Nephron progenitor cell (in vitro differentiated cells): ENCODE measurements around the gene OR1C1.
"Not testable (repeated sequence)": the region's sequence is repeated elsewhere in the genome, so short reads cannot be mapped to it uniquely, and the experiment has no call there.

Experiments
- DNase-seq: peaks from one replicate; pipeline ENCODE4 v3.0.0; 2021
- H3K27ac Mint-ChIP-seq: 2 replicates; pipeline ENCODE4 v1.8.0; 2021; ENCODE audit warnings: mild to moderate bottlenecking, moderate library complexity, mixed read lengths
- H3K27me3 Mint-ChIP-seq: 2 replicates; pipeline ENCODE4 v1.8.0; 2021; ENCODE audit warnings: mild to moderate bottlenecking, low read depth, mixed read lengths; ENCODE audit not compliant: poor library complexity
- H3K36me3 Mint-ChIP-seq: 2 replicates; pipeline ENCODE4 v1.8.0; 2021; ENCODE audit warnings: low read depth, mixed read lengths
- H3K4me1 Mint-ChIP-seq: 2 replicates; pipeline ENCODE4 v1.8.0; 2021; ENCODE audit warnings: mixed read lengths
- H3K4me3 Mint-ChIP-seq: 2 replicates; pipeline ENCODE4 v1.8.0; 2021; ENCODE audit warnings: mild to moderate bottlenecking, moderate library complexity, mixed read lengths
- H3K9me3 Mint-ChIP-seq: 2 replicates; pipeline ENCODE4 v1.8.0; 2021; ENCODE audit warnings: mild to moderate bottlenecking, moderate library complexity, mixed read lengths
- CTCF ChIP-seq: fragments of 200-600 bp; sonication (generic); IDR thresholded peaks from 2 replicates; pipeline ENCODE4 v1.5.0; 2021; ENCODE audit warnings: antibody characterized with exemption

Gene OR1C1

DNA sequence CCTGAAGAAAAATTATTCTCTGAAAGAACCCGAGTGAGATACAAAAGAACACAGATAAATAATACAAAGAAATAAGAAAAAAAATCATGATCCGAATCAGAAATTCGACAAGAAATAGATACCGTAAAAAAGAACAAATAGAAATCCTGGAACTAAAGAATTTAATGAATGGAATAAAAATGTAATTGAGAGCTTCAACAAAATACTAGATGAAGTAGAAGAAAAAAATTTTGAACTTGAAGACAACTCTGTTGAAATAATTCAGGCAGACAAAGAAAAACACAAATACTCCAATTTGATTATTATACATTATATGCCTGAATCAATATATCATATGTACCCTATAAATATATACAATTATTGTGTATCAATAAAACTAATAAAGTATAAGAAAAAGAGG, 39.1 kb downstream of the OR1C1 start:
- no peak for TF ChIP-seq CTCF
- Mint-ChIP-seq H3K27ac (no peak overlapping the region), H3K27me3 (peaks cover 6% of the 10 kb centered on the region), H3K4me1 (no peaks in the 10 kb centered on the region), H3K4me3 (no peak overlapping the region), H3K36me3 (no peaks in the 10 kb centered on the region), H3K9me3 (peaks cover 30% of the 10 kb centered on the region)
- no peak for DNase-seq

GRCh38 chr1:247716546-247716945, 43.8 kb downstream of the OR1C1 start, which contains the start of gene OR6F1:
Gene OR6F1 (minus strand): TSS chr1:247716646. CDS start chr1:247712755, 3,891 bp downstream.
- no peak within 1 kb of the TSS for H3K27ac Mint-ChIP-seq
- H3K4me3 Mint-ChIP-seq = no peak within 1 kb of the TSS
- H3K36me3 Mint-ChIP-seq = no peaks in the 10 kb centered on the region
- H3K27me3 Mint-ChIP-seq = peaks cover 6% of the 10 kb centered on the region
- no peaks in the 10 kb centered on the region for H3K4me1 Mint-ChIP-seq
- TF ChIP-seq CTCF = no peak
- DNase-seq = no peak
- H3K9me3 Mint-ChIP-seq = peaks cover 26% of the 10 kb centered on the region

DNA sequence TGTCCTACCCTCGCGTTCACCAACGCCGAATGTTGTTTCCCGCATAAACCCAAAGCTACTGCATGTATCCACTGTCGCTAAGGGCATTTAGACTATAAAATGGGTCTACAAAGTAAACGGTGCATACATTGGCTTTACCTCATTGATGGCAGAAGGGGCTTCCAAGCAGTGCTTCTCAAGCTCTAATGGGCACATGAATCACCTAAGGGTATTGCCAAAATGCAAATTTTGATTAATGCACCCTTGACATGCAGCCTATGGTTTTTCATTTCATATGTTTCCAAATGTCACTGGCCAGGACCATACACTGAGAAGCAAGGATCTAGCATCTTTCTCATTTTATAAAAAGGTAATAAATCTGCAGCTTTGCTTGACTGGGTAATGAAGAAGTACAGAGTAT, 46.6 kb downstream of the OR1C1 start:
- no peak for TF ChIP-seq CTCF
- Mint-ChIP-seq H3K36me3 (no peaks in the 10 kb centered on the region), H3K27ac (no peak overlapping the region), H3K4me3 (no peak overlapping the region), H3K9me3 (peaks cover 36% of the 10 kb centered on the region), H3K27me3 (peaks cover 6% of the 10 kb centered on the region), H3K4me1 (no peaks in the 10 kb centered on the region)
- no peak for DNase-seq

DNA sequence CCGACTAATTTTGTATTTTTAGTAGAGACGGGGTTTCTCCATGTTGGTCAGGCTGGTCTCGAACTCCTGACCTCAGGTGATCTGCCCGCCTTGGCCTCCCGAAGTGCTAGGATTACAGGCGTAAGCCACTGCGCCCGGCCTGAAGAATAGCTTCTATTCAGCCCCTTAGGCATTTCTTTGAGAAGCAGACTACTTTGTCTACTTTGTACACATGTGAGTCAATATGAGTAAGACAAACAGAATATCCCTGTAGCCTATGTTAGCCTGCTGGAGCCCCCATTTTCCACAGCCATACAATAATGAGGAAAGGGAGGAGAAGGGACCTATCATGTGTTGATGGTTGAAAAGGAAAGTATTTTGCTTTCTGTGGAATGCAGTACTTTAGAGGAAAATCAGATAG, 49.7 kb downstream of the OR1C1 start:
- H3K27ac Mint-ChIP-seq, H3K27me3 Mint-ChIP-seq, H3K4me3 Mint-ChIP-seq, DNase-seq, H3K36me3 Mint-ChIP-seq, H3K4me1 Mint-ChIP-seq: not testable (repeated sequence)
- peaks cover 51% of the 10 kb centered on the region for H3K9me3 Mint-ChIP-seq
